Left ventricle myocardium inferior (tissue), 1 donor: Measurements from ENCODE around the gene KLHL6. TPM values are rescaled to one million over a fixed set of nuclear protein-coding genes. Genes with fewer than 3 reads are reported as not detected.
"Not testable (repeated sequence)": the region's sequence is repeated elsewhere in the genome, so short reads cannot be mapped to it uniquely, and the experiment has no call there.

ENCODE experiments used
- DNase-seq: peaks from one replicate; pipeline ENCODE4 v3.0.0-alpha.2; 2020
- H3K27ac ChIP-seq: fragments of 200-600 bp; replicated peaks from 2 replicates; pipeline ENCODE4 v1.8.0; 2021
- H3K27me3 ChIP-seq: fragments of 200-600 bp; 2 replicates; pipeline ENCODE4 v1.8.0; 2021; ENCODE audit warnings: low read depth
- H3K36me3 ChIP-seq: fragments of 200-600 bp; 2 replicates; pipeline ENCODE4 v1.8.0; 2021
- H3K4me1 ChIP-seq: fragments of 200-600 bp; 2 replicates; pipeline ENCODE4 v1.8.0; 2021
- H3K4me3 ChIP-seq: fragments of 200-600 bp; 2 replicates; pipeline ENCODE4 v1.8.0; 2021; ENCODE audit warnings: mild to moderate bottlenecking, moderate library complexity
- H3K9me3 ChIP-seq: fragments of 200-600 bp; replicated peaks from 2 replicates; pipeline ENCODE4 v1.8.0; 2021
- intact Hi-C: fragments of 100-400 bp; cut with micrococcal nuclease; formaldehyde crosslinking; loops from one replicate; pipeline ENCODE4 v1.11.0; 2022
- total RNA-seq: library from RNA; stranded (reverse); fragmentation: NEBNext Ultra II Directional; extraction: Animal tissue kit (Norgen Biotek cat#: 25700); gene quantifications from one replicate; pipeline ENCODE4 v1.2.1, GENCODE V29; 2021
- TF ChIP-seq, protein P1 (sequence below): fragments of 200-600 bp; IDR thresholded peaks from 2 replicates; pipeline ENCODE4 v1.8.0; 2021; ENCODE audit warnings: antibody characterized with exemption, mild to moderate bottlenecking, borderline replicate concordance
- donor health status: DM: no; HTN: yes; CAD: no; lungs with severe emphysema.

KLHL6 gene
- total RNA-seq, 1 donor from 2014 or later = 0.69 TPM

DNA sequence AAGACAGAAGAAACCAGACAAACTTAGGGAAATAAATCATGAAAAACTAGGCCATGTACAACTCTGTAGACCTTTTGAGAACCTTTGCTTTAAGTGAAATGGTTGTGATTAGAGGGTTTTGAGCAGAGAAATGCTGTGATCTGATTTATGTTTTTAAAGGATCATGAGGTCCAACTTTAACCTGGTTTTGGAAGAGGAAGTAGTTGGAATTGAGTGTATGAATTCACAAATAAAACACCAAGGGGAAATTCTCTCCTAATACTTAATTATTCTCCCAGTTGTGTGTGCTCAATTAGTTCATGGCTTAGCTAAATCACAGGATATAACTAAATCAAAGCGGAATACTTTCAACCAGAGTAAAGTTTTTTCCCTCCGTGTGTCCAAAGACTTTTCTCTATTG lies 81.5 kb downstream of the KLHL6 start:
- no peak overlapping the region for H3K27ac ChIP-seq
- intact Hi-C loops = no loop called here

DNA sequence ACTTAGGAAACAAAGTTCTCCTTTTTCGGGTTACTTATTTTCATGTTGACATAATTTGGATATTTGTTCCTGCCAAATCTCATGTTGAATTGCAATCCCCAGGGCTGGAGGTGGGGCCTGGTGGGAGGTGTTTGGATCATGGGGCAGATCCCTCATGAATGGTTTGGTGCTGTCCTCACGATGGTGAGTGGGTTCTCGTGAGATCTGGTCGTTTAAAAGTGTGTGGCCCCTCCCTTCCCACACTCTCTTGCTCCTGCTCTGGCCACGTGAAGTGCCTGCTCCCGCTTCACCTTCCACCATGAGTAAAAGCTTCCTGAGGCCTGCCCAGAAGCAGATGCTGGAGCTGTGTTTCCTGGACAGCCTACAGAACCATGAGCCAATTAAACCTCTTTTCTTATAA lies 83.4 kb downstream of the KLHL6 start:
- no peak for DNase-seq
- Histone ChIP-seq H3K4me3 (no peak overlapping the region), H3K36me3 (no peaks in the 10 kb centered on the region), H3K27me3 (no peaks in the 10 kb centered on the region), H3K9me3 (no peaks in the 10 kb centered on the region), H3K27ac (no peak overlapping the region), H3K4me1 (peaks cover 20% of the 10 kb centered on the region)
- intact Hi-C loops = no loop called here
- TF ChIP-seq, protein P1, sequence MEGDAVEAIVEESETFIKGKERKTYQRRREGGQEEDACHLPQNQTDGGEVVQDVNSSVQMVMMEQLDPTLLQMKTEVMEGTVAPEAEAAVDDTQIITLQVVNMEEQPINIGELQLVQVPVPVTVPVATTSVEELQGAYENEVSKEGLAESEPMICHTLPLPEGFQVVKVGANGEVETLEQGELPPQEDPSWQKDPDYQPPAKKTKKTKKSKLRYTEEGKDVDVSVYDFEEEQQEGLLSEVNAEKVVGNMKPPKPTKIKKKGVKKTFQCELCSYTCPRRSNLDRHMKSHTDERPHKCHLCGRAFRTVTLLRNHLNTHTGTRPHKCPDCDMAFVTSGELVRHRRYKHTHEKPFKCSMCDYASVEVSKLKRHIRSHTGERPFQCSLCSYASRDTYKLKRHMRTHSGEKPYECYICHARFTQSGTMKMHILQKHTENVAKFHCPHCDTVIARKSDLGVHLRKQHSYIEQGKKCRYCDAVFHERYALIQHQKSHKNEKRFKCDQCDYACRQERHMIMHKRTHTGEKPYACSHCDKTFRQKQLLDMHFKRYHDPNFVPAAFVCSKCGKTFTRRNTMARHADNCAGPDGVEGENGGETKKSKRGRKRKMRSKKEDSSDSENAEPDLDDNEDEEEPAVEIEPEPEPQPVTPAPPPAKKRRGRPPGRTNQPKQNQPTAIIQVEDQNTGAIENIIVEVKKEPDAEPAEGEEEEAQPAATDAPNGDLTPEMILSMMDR = no peak

More for the DNA sequence above, 81.5 kb downstream of the KLHL6 start:
- H3K4me1 ChIP-seq = peaks cover 15% of the 10 kb centered on the region
- H3K27me3 ChIP-seq = peaks cover 7% of the 10 kb centered on the region
- no peaks in the 10 kb centered on the region for H3K36me3 ChIP-seq
- H3K4me3 ChIP-seq = no peak overlapping the region
- no peaks in the 10 kb centered on the region for H3K9me3 ChIP-seq
- TF ChIP-seq, protein P1 = no peak
- no peak for DNase-seq

DNA sequence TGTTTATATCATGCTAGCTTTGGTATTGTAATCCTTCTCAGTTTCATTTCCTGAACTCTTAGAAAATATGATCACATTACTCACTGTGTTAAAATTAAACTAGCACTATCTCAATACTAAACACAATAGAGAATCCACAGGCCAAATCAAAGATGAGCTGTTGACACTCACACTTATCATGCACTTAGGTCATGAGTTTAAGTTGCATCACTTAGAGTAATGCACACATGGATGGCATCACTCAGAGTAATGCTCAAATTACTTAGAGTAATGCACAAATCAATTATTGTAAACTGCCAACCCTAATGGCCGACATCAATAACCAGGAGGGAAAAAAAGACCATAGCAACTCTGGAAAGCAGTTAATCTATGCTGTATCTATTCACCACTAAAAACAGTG lies 87.1 kb downstream of the KLHL6 start:
- TF ChIP-seq, protein P1 = no peak
- H3K4me3 ChIP-seq = no peak overlapping the region
- H3K27me3 ChIP-seq = no peaks in the 10 kb centered on the region
- H3K4me1 ChIP-seq = peaks cover 12% of the 10 kb centered on the region
- no peaks in the 10 kb centered on the region for H3K36me3 ChIP-seq
- H3K27ac ChIP-seq = no peak overlapping the region
- DNase-seq = no peak
- intact Hi-C loops = loop anchor here (5.0 kb wide), 1 partner anchor 299 kb away; no protein-coding TSS in a partner anchor
- no peaks in the 10 kb centered on the region for H3K9me3 ChIP-seq

DNA sequence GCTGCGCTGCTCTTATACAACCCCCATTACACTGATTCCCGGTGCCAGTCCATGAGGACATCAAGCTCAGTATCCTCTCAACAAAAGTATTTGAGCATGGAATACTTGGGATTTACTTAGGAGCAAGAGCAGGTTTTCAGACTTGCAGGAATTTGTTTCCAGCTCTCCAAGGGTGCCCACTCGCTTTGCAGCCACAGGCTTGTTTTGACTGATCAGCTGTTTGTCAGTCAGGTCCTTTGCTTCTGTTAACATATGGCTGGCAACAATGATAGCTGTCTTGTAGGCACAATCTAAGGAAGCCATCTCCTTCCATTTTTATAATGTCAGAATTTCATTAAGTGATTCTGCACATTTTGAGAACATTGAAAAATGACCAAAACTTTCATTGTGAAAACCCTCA lies 88.9 kb downstream of the KLHL6 start:
- Histone ChIP-seq H3K27me3 (no peaks in the 10 kb centered on the region), H3K27ac (no peak overlapping the region), H3K4me3 (no peak overlapping the region), H3K4me1 (peaks cover 12% of the 10 kb centered on the region), H3K9me3 (no peaks in the 10 kb centered on the region), H3K36me3 (no peaks in the 10 kb centered on the region)
- no peak for DNase-seq
- TF ChIP-seq, protein P1 = no peak
- intact Hi-C loops = loop anchor here (5.0 kb wide), 1 partner anchor 301 kb away; no protein-coding TSS in a partner anchor

DNA sequence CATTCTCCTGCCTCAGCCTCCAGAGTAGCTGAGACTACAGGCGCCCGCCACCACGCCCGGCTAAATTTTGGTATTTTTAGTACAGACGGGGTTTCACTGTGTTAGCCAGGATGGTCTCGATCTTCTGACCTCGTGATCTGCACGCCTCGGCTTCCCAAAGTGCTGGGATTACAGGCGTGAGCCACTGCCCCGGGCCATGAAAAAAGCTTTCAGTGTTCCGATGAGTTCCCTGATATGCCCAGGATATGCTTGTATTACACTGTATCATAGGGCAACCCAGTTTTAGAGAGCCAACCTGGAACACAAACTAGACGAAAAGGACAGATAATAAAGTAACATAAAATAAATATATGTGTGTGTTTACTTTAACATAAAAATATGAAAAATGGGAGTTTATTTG lies 89.8 kb downstream of the KLHL6 start:
- H3K9me3 ChIP-seq, H3K27me3 ChIP-seq, H3K36me3 ChIP-seq, DNase-seq, H3K27ac ChIP-seq, H3K4me3 ChIP-seq: not testable (repeated sequence)
- peaks cover 12% of the 10 kb centered on the region for H3K4me1 ChIP-seq
- intact Hi-C loops = loop anchor here (5.0 kb wide), 1 partner anchor 302 kb away; no protein-coding TSS in a partner anchor

DNA sequence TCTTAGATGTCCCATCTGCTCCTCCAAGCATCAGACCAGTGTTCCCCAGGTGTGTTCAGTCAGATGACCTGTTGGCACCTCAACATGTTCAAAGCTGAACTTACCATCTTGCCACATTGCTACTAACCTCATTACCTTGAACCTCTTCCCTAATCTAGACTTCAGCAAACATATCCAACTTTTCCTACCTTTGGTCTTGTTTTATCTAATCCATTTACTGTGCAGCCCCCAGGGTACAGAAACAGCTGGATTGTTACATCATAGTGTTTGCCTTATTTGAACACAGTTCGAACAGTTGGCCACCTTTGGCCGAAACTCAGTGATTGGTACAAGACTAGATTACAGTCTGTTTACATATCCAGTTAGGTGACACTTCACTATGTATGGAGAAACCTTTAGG lies 91.0 kb downstream of the KLHL6 start:
- intact Hi-C loops = no loop called here
- no peak for DNase-seq

More for the DNA sequence above, 91.0 kb downstream of the KLHL6 start:
- Histone ChIP-seq H3K4me1 (peaks cover 9% of the 10 kb centered on the region), H3K4me3 (no peak overlapping the region), H3K27me3 (no peaks in the 10 kb centered on the region), H3K9me3 (peaks cover 7% of the 10 kb centered on the region), H3K27ac (no peak overlapping the region), H3K36me3 (no peaks in the 10 kb centered on the region)
- TF ChIP-seq, protein P1 = no peak
